HL-60/S4 treated with phorbol 12-myristate 13-acetate at 8.2 ng/mL for 4 days and 3 days (cell line): Measurements from ENCODE around the gene GSTM1.

ENCODE experiments used
- in situ Hi-C: fragments of 300-500 bp; cut with MboI; formaldehyde crosslinking; loops from 2 replicates; pipeline ENCODE4 v1.15.0; 2022; ENCODE audit warnings: low sequenced_read_pairs

The GSTM1 gene

DNA sequence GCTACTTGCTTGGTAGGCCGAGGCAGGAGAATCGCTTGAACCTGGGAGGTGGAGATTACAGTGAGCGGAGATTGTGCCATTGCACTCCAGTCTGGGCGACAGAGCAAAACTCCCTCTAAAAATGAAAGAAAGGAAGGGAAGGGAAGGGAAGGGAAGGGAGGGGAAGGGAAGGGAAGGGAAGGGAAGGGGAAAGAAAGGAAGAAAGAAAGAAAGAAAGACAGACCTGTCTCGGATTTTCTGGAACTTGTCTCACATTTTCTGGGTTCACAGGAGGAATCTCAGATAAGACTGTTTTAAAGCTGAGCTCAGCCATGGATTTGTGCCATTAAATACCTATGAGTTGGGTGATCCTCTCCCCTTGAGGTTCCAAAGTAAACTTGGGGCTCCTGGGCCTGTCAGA is 37.3 kb downstream of the GSTM1 start:
- in situ Hi-C loops, result no loop called here

DNA sequence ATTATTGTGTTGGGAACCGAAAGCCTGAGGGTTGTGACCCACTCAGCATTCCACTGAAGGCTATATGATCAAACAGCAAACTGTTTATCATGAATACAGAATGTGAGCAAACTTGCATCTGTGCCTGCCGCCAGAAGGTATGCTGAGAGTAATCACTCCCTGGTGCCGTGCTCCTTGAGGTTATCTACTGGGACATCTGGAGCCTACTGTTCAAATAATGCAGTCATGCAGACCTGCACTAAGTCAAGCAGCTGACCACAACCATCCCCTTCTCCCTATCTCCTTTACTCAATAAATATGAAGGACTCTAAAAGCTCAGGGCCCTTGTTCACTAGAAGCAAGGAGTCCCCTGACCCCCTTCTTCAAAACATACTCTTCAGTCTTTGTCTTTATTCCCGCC is 37.9 kb downstream of the GSTM1 start:
- in situ Hi-C loops, result no loop called here

DNA sequence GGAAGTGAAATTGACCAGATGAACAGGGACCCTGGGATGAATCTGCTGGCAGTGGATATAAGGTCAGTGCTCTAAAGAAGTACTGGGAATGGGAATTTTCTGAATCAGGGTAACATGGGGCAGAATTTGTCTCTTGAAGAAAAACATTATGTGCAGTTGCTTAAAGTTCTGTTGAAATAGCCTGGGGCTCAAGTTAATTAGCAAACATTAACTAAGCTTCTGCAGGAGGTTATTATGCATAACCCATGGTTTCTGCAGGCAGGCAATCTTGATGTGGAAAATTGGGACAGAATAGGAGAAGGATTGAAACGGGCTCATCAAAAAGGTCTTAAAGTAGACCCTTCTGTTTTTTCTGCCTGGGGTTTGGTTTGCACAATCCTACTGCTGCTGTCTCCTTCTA is 38.4 kb downstream of the GSTM1 start:
- in situ Hi-C loops, result no loop called here

DNA sequence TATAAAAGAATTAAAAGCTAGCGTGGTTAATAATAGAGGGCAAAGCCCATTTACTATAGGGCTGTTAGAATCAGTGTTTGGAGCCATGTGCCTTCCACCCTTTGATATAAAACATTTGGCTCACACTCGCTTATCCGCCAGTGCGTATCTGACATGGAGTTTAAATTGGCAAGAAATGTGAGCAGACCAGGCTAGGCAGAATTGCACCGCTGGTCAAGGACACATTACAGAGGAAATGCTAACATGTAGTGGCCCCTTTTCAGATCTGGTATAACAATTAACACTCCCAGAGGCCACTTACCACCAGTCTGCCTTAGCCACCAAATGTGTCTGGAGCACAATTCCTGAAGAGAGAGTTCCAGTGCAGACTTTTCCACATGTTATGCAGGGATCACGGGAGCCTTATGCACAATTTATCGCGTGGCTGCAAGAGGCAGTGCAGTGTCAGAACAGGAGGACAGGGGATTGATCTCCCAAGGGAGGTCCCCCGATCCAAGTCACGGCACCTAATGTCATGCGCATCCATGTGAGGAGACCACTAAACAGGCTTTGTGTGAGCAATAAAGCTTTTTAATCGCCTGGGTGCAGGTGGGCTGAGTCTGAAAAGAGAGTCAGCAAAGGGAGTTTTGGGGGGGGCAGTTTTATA is 39.2 kb downstream of the GSTM1 start:
- in situ Hi-C loops, result no loop called here

DNA sequence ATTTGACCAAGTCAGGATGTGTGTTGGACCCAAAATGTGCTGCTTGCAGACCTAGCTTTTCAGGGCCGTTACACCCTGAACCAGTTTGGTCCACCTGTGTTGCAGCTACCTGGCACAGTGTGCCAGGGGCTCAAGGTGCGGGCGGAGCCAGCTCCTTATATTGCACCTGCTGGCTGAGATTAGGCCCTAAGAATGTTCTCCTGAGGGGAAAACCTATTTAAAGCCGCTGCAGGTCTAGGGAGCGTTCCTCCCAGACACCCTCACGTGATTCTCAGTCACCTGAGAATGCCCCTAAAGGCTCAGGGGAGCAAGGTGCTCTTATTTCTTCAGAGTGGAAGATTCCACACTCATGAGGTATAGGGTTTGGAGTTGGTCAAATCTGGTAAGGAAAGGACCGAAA is 41.3 kb downstream of the GSTM1 start:
- in situ Hi-C loops, result no loop called here

DNA sequence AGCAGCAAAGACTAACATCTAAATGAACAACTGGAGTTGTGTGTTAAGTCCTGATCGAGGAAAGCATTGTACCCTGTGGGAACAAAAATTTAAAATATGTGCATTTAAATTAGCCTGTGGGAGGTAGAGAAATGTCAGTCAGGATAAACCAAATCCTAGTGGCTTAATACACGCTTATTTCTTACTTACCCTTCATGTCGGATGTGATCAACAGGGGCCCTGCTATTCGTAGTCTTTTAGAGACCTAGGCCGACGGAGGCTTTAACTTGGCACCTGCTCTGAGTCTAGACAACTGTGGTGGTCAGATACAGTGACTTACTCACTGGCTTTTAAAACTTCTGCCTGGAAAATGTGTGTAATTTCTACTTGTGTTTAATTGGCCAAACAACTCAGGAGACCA is 43.0 kb downstream of the GSTM1 start:
- in situ Hi-C loops, result no loop called here

DNA sequence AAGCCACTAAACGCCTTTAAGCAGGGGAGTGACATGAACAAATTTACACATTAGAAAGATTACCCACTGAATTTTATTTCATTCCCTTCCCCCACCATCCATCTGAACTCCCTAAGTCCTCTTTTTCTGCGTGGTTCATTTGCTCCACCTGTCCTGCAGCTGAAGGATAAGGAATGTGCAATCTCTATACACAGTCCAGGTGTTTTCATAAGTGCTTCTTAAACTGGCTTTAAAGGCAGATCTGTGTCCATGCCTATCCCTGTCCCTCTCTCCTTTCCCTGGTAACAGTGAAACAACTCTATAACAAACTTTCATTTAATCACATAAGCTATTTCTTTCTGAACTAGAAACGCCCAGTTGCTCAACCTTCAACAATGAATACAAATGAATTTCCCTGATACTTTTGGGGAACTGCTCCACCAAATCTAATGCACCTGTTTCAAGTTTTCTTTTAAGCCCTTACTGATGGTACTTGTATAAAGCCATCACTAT is 44.8 kb downstream of the GSTM1 start:
- in situ Hi-C loops, result no loop called here

DNA sequence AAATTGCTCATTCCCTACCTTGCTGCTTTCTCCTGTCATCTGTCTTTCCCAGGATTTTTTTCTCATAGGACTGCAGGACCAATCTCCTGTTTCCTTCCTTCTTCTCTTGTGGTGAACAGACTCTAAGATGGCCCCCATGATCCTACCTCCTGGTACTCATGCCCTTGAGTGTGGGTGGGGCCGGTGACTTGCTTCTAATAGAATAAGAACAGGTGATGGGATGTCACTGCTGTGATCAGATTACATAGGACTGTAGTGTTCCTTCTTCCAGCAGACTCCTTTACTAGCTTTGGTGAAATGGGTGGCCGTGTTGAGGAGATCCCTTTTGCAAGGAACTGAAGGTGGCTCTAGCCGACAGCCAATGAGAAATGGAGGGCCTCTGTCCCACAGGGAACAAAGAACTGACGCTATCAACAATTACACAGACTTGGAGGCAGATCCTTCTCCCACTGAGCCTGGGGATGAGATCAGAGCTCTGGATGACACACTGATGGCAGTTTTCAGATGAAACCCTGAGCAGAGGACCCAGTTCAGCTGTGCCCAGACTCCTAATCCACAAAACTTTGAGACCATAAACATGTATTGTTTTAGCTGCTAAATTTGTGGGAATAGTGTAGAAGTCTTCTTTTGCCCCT is 45.7 kb downstream of the GSTM1 start:
- in situ Hi-C loops, result no loop called here

DNA sequence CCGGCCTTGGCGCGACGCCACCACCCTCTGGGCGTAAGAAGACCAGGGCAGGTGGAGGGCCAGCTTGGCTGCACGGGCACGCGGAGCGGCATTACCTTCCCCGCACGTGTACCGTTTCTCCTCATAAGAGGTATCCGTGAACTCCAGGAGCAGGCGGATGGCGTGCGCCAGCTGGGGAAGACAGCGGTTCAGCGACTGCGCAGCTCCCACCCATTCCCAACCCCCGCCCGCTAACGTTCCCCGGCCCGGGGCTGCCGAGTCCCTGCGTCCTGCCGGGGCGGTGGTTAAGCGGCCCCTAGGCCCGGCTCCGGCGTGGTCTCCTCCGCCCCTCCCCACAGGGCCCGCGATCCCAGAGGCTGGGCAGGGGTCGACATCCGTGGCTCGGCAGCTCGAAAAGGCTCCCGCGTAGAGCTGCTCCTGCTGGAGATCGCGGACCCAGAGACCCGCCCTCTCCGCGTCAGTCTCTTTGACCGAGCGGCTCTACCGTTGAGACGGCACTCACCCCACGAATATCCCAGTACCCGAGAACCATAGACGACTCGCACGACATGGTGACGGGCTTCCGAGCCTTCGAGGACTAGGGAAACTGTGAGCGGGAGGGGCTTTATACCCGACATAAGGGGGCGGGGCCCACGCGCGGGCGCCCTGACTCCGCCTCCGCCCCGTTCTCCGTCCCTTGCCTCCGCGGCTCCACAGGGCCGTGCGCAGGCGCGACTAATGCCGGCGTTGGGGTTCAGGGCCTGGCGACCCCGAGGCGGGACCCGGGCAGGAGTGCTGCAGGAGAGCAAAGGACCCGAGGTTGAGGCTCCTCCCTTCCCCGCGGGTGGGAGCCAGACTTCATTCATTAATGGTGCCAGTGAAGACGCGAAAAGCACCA is 52.4 kb downstream of the GSTM1 start:
- in situ Hi-C loops, result no loop called here

DNA sequence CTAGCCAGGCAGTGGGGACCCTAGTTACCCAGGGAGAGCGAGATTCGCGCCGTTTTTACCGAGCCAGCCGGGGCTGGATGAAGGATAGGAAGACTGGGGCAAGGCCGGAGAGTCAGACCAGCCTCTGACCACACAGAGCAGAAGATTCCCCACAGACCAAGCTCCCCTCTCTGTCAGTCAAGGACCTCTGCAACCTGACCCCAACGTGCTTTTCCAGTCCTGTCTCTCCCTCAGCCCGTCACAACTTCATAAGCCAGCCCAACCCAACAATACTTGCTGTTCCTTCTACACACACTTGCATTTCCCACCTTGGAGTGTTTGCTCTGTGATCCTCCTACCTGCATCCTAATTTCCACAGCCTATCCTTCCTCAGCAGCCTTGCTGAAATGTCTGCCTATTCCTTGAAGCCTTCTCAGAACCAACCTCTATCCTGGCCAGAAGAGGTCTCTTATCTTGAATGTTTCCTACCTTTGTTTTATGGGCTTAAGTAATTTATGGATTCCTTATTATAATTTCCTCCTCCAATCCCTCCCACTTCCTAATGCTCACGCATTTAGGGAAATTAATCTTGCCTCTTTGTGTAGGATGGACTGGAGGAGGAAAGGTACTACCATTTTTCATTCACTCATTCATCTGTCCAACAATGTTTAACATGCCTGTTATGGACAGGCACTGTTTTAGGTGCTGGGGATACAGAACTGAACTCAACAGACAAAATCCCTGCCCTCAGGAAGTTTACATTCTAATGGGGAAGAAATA is 53.2 kb downstream of the GSTM1 start, which contains the start of gene GSTM3:
GSTM3 (minus strand) TSS at position 424 of the 759 bp plus-strand sequence. CDS start 751 bp downstream, outside the sequence.
- in situ Hi-C loops, result no loop called here
